Stimulated activated CD4-positive, alpha-beta T cell treated with anti-CD3 and anti-CD28 coated beads, TNF-alpha, amount 100 ng/mL, for 24 hours (primary cell): ENCODE results near the gene PTGES2.
"Not testable (repeated sequence)": the region's sequence is repeated elsewhere in the genome, so short reads cannot be mapped to it uniquely, and the experiment has no call there.

ENCODE experiments used
- DNase-seq, 3 experiments: peaks; one replicate each; pipeline ENCODE4 v3.0.0-alpha.2; 2020; ENCODE audit warnings: low read depth in 3 of 3

Gene PTGES2

GRCh38 chr9:128118971-128119665 lies 8.4 kb downstream of the PTGES2 start:
- DNase-seq: no peak

DNA sequence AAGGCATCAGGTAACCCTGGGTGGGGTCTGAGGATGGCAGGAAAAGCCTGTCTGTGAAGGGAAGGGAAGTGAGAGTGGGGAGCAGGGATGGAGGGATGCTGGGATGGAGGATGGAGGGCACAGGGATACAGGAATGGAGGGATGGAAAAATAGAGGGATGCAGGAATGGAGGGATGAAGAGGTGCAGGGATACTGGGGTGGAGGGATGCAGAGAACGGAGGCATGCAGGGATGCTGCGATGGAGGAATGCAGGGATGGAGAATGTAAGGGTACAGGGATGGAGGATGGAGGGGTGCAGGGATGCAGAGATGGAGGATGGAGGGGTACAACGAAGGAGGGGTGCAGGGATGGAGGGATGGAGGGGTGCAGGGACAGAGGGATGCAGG lies 9.1 kb downstream of the PTGES2 start:
- no peak for DNase-seq

DNA sequence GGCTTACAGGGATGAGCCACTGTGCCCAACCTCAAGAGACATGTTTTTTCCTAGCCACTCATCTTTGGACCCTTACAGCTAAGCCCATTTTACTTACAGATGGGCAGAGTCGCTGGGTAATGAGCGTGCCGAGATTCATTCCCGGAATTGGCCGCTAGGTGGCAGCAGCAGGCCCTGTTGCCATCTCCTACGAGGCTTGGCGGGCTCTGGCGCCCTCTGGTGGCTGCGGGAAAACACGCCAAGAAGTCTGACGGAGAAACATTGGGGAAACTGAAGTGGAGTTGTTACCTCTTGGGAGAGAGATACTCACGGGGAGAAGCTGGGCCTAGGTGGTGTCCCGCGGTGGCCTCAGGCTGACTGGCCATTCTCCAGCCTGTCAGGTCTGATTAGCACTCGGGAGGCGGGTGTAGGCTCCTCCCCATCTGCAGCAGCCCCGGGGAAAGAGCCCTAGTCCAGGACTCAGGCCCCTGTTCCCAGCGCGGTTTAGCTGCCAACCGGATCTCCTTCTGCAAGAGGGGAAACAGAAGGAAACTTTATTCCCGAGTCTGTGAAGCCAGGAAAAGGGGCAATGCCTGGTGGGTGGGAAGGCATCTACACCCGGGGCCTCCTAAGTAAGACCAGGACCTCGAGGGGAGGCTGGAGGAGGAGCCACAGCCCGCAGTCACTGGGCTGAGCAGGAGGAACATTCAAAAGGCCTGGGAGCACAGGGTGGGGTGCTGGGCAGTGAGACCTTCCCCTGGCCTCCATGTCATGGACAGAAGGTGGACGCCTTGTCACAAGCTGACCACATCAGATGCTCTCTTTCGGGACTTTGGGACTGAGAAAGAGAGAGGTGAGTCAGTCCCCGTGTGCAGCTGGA lies 9.7 kb downstream of the PTGES2 start:
- DNase-seq: peak; percentile 95 to 96 (median 96)

GRCh38 chr9:128116104-128117083 lies 11.1 kb downstream of the PTGES2 start:
- no peak for DNase-seq

DNA sequence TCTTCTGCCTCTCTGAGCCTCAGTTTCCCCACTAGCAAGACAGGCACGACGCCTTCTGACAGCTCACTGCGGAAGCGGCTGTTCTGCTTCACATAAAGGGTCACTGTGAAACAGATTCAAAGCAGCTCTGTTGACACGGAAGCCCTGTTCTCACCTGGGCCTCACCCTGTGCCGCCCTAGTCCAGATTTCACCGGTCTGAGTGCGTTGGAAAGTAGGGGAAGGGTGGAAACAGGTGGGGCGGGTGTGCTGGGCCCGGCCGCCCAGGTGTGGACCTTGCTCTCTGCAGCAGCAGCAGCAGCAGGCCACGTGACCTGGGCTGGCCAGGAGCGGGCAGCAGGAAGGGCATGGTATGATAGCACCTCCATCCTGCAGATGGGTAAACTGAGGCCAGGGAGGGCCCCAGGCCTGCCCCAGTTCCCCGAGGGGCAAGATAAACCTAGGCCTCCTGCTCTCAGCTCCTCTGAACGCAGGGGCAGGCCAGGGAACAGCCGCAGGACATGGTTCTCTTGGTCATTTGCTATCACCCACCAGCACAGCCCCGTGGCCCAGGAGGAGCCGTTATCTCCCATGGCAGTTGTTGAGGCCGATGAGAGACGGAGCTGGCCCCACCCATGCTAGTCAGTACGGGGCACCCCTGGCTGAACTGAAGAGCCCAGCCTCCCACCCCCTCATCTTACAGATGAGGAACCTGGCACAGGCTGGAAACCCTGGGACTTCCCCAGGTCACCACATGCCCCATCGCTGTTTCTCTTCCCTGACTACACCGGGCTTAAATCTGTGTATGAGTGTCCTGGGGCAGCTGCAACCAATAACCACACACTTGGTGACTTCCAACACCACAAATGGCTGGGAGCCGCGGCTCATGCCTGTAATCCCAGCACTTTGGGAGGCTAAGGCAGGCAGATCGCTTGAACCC lies 12.1 kb downstream of the PTGES2 start:
- DNase-seq: no peak

DNA sequence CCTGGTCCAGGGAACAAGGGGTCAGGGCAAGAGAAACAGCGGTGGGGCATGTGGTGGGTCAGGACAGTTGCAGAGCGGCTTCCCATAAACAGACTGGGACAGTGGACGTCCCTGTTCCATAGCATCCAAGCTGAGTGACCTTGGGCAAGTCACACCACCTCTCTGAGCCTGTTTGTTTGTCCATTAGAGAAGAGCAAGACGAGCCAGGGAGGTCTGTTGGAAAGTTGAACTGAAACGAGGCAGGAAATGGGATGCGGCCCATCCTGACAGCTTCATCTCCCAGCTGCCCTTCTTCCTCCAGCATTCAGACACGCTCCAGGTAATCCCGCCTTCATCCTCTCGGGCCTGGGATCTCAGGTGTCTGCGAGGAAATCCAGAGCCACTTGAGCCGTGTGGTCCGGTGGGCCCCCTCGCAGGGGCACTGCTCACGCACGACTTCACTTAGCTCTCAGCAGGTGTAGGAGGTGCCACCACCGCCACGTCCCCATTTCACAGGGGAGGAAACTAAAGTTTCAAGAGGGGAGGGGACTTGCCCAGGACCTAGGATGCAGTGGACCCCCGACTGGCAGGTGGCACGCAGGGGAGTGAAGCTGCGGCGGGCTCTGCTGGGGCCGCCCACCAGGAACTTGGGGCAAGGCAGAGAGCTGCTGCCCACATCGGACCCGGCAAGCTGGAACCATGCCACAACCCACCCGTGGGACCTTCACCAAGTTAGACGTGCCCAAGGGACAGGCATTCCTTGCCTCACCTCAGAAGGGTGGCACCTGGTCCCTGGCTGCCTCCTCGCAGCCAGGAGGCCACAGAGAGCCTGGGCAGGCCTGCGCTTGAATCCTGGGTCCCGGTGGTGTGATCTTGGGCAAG lies 13.0 kb downstream of the PTGES2 start:
- DNase-seq: no peak

GRCh38 chr9:128113526-128114325 lies 13.8 kb downstream of the PTGES2 start:
- DNase-seq: no peak

DNA sequence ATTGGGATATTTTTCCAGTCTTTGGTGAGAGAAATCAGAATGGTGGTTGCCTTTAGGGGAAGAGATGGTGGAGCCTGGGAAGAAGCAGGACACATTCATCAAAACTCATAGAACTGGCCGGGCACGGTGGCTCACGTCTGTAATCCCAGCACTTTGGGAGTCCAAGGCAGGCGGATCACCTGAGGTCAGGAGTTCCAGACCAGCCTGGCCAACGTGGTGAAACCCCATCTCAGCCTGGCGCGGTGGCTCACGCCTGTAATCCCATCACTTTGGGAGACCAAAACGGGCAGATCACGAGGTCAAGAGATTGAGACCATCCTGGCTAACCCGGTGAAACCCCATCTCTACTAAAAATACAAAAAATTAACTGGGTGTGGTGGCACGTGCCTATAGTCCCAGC lies 15.8 kb downstream of the PTGES2 start:
- not testable (repeated sequence) for DNase-seq

DNA sequence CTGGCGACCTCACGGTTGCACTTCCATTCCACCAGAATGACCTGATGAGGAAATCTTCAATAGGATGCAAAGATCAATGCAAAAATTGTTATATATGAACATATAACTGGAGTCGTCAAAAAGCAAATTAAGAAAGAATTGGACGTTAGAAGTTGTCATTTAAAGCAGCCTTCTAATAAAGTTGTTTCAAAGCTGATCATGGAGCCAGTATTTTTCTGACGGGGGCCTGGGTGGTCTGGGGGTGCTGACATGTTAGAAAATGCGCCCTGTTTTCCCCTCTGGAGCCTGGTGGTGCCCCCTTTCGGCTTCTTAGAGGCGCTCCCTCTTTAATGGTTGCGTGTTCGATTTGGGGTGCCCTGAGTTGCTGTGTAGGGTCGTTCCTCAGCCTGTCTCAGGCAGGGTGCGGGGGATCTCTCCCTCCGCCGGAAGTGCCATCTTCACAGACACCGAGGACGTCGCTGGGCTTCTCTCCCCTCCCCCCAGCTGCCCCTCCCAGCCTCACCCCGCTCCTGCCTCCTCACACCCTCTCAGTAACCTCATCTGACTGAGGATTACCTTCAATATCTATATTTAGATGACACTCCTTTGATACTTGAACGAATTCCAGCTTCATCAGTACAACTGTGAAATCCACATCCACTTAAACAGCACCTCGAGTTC lies 18.3 kb downstream of the PTGES2 start:
- no peak for DNase-seq

DNA sequence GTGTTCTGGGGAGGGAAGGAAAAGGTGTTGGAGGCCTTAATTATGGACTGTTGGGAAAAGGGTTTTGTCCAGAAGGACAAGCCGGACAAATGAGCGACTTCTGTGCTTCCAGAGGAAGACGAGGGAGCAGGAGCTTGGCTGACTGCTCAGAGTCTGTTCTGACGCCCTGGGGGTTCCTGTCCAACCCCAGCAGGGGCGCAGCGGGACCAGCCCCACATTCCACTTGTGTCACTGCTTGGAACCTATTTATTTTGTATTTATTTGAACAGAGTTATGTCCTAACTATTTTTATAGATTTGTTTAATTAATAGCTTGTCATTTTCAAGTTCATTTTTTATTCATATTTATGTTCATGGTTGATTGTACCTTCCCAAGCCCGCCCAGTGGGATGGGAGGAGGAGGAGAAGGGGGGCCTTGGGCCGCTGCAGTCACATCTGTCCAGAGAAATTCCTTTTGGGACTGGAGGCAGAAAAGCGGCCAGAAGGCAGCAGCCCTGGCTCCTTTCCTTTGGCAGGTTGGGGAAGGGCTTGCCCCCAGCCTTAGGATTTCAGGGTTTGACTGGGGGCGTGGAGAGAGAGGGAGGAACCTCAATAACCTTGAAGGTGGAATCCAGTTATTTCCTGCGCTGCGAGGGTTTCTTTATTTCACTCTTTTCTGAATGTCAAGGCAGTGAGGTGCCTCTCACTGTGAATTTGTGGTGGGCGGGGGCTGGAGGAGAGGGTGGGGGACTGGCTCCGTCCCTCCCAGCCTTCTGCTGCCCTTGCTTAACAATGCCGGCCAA lies 19.1 kb downstream of the PTGES2 start:
- DNase-seq: no peak

GRCh38 chr9:128107468-128108268 lies 19.9 kb downstream of the PTGES2 start:
- no peak for DNase-seq

- DNase-seq: no peak
Measured at GRCh38 chr9:128106940-128107467, 20.5 kb downstream of the PTGES2 start.

GRCh38 chr9:128106181-128106939 lies 21.2 kb downstream of the PTGES2 start:
- no peak for DNase-seq

DNA sequence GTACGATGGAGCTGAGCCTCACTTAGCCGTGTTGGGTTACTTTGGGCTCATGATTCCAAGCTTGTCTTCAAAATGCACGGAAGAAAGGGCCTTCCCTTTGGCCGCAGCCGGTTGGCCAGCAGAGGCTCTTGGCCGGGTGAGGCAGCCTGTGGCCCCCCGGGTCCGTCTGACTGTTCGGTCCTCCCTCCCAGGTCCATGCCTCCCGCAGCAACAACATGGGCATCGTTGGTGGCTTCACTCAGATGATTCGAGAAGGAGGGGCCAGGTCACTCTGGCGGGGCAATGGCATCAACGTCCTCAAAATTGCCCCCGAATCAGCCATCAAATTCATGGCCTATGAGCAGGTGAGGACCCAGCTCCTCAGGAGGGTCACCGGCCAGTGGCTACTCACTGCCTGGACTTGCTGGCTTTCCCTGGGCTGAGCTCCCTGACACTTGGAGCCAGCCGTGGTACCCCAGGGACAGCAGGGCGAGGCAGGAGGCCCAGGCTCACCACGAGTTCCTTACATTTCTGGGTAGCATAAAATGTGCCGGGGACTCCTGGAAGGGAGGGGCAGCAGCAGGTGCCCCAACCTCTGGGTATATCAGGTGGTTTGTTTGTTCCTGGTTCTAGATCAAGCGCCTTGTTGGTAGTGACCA lies 21.9 kb downstream of the PTGES2 start:
- DNase-seq: no peak

DNA sequence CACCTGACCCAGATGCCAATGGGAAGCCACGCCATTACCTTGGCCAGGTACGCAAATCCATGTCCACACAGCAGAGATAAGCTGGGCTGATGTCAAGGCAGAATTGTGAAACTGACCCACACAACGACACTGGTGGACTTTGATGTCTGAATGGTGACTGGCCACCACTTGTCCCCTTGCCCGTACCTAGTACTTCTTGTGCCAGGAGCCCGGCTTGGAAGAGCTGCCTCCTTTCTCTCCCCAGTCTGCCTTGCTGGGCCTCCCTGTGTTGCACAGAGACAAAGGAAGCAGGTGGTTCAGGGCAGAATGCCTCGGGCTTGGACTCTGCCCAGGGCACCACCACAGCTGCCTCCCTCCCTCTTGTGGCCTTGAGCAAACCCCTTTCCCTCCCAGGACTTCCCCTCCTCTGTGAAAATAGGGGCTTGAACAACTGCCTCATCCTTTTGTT lies 23.3 kb downstream of the PTGES2 start:
- no peak for DNase-seq
